ENCODE data around the gene OSBP2.

OSBP2 gene

DNA sequence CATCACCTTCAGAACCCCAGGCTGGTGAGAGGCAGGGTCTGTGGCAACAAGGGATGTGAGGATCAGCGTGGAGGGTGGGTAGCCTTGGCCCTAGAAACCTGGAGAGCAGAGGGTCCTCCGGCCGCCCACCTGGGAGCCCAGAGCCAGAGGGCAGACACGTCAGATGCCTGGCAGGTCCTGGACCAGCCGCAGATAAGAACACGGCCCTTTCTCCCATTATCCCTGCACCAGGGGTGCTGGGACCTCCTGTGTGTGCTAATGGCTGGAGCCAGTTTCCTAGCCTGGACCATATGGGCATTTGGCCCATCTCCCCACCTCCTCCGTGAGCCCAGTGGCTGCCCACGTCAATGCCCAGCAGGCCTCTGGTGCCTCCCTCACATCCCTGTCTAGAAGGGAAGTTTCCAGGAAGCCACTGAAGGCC lies 185.5 kb downstream of the OSBP2 start:
- DNase-seq (ENCODE audit: low read depth in 2 of 2) = no peak

DNA sequence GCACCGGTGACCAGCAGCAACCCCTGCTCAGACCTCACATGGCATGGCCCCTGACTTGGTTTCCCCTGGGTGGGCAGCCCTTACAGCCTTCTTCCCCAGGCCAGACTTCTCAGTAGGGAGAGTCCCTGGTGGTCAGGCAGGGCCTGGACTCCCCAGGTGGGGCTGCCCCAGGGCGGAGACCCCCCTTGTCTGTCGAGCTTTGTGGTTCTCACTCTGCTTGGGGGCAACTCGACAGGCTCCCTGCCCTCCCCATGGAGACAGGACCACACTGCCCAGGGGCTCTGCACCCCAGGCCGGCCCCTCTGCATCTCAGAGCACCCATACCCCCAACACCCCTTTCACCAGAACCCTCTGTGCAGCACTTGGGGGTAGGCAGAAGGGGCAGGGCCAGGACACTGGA lies 186.2 kb downstream of the OSBP2 start:
- no peak for DNase-seq (ENCODE audit: low read depth in 2 of 2)

DNA sequence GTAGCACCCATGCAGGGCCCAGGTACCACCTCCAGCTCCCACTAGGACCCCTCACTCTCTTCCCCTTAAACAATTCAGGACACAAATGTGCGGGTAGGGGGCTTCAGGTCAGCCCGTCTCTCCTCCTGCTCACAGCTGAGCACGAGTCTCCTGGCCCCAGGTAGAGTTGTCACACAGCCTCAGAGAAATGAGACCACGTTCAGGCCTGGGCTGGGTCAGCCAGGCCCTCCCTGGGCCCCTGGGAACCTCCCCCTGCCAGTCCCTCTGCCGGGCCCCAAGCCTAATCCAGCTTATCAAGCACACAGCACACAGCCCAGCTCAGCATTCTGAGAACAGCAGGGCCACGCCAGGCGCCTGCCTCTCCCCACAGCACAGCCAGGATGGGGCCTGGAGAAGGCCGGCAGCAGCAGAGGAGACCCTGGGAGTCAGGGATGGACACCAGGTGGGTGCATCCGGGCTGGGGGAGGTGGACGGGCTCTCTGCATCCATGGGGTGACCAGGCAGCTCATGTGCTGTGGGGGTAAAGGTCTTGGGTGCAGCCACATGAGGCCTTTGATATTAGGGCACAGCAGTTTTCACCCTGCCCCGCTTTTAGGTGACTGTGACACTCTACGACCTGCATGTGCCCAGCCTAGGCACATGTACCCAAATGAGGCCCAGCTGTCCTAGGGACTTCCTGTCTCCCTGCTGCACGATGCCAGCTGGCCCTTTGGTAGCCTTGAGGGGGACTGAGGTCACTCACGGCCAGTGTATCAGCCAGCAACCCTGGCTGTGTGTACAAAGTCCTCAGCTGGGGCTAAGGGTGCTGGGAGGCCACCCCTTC lies 186.9 kb downstream of the OSBP2 start:
- DNase-seq (ENCODE audit: low read depth in 2 of 2) = no peak

DNA sequence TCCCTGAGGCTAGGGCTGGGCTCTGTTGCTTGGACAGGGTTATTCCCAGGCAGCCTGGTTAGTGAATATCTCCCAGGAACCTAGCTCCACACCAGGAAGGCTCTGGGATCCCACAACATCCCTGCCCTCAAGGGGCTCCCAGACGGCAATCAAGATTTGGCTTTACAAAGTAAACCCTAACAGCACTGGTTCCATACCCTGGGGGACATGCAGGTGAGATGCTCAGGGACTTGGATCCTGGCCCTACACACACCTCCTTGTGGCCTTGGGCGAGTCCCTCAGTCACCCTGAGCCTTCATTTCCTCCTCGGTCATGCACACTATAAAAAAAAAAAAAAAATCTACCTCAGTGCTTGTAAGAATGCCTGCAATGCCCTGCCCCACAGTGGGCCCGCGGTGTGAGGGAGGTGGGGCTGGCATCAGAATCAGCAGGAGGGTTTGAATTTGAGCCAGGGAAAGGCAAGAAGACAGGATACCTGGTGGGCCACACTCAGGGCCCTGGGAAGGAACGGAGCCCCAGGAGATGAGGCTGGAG lies 187.6 kb downstream of the OSBP2 start:
- no peak for DNase-seq (ENCODE audit: low read depth in 2 of 2)

DNA sequence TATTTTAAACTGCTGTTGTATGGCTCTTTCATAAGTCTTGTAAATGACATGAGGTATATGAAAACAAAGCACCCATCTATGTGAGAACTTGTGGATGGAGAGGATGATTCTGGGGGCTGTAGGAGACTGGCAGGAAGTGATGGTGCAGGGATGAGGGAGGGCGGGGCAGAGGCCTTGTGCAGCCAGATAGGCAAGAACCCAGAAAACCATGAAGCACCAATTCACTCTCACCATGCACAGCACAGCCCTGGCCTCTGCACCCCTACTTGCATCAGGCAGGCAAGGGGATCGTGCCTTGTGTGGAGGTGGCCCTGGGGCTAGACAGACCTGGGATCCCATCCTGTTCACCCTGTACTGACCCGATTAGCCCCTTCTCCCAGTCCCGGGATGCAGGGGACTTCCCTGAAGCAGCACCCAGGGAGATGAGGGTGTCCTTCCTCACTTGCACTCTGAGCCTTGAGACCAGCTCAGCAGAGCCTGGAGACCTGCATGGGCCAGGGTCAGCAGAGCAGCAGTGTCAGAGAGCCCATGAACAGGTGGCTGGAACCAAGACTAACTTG lies 188.4 kb downstream of the OSBP2 start:
- DNase-seq (ENCODE audit: low read depth in 2 of 2) = no peak

DNA sequence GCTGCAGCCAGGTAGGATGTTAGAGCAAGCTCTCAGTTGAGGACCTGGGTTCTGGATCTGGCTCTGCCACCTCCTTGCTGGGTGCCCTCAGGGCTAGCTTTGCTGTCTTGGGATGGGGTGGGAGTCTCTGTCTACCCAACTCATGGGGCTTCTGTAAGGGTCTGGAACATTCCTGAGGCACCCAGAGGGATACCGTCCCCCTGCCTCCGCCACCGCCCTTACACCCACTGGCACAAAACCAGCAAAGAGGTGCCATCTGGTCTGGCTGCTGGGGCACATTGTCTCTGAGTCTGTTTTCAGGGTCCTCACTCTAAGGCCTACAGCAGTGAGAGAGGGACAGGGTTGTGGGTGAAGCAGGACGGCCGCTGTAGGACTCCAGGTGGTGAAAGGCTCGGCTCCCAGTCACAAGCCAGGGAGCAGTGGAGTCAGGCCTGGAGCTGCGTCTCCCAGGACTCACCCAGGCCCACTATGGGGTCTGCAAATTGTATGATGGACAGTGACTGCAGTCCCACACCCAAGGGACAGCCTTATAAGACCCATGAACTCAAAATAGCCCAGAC lies 189.0 kb downstream of the OSBP2 start:
- no peak for DNase-seq (ENCODE audit: low read depth in 2 of 2)

DNA sequence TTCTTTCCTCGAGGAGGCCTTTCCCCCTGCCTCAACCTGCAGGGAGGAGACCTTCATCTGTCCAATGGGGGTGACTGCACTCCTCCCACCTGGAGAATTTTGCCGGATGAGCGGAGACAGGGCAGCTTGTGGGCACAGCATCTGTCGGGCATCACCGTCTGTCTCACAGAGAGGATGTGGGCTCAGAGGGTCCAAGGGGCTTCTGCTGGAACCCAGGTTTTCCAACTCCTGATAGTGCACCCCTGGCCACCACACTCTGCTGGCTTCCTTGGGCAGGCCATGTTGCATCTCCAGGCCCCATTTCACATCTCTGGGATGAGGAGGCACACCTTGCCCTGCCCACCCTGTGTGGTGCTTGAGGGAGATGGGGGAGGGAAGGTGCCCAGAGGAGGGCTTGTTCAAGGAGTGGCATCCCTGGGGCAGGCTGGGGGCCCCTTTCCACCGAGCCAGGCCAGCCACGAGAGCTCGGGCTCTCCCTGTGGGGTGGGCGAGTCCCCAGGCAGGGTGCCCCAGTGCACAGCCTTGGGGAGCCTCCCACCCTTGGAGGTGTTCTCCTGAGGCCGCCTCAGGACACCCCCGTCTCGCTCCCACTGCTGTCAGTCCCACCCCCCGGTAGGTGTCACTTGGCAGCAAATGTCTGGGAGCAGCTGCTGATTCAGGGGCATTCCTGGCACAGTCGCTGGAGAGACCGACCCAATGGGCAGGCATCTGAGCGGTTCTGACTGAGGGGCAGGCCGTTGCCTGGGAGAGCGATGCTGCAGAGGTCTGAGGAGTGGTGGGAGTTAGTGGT lies 189.7 kb downstream of the OSBP2 start:
- DNase-seq (ENCODE audit: low read depth in 2 of 2) = no peak

DNA sequence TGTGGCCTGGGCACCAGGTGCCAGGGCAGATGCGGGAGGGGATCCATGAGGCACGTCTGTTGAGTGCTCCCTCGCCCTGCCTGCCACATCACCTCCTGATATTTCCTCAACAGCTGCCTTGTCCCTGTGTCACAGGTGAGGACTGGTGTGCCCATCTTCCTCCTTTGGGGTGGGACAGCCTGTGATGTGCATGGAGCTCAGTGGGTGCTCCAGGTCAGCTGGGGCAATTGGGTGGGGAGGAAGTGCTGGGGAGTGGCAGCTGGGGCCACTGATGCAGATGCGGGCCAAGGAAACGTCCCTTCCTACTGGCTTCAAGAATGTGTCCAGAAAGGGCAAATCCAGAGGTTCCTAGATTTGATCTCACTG lies 190.3 kb downstream of the OSBP2 start:
- no peak for DNase-seq (ENCODE audit: low read depth in 2 of 2)

DNA sequence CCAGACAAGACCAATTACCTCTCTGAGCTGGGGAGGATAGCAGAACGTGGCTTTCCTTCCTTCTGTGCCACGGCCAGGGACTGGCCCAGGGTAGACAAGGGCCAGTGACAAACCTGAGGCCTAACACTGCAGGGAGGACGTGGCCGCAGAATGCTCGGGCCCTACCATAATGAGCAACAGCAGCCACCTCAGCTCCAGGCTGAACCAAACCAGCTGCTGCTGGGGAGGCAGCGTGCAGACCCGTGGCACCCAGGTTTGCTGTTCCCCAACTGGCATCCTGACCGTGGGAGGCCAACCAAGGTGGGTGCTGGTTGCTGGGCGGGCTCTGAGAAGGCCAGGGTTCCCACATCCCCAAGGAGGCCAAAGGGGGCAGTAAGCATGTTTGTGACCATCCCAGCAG lies 190.9 kb downstream of the OSBP2 start:
- no peak for DNase-seq (ENCODE audit: low read depth in 2 of 2)

DNA sequence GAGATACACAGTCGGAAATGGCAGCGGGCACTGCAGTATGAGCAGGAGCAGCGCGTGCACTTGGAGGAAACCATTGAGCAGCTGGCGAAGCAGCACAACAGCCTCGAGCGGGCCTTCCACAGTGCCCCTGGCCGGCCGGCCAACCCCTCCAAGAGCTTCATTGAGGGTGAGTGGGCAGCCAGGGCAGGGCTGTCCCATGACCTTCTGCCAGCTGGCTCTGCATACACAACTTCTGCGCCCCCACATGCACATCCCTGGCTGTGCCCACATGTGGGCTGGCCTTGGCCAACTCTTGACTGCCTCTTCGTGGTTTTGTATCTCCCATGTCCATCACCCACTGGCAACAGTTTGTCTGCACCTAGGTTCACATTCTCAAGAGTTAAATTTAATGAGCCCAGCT lies 192.8 kb downstream of the OSBP2 start:
- DNase-seq (ENCODE audit: low read depth in 2 of 2) = no peak

DNA sequence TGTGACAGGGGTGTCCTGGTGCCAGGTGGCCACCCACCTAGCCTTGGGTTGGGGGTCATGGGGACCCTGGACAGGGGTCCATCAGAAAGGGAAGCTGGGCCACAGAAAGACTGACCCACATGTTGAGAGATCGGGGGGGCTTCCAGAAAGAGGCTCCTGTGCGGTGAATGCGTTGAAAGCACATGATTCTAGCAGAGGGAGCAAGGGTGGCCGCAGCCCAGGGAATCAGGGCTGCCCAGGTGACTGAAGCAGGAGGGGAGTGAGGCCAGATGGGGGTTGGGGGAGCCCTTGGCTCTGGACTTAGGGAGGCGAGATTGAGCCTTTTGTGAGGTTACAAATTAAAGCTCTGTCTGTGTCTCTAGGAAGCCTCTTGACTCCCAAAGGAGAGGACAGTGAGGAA lies 193.2 kb downstream of the OSBP2 start:
- DNase-seq (ENCODE audit: low read depth in 2 of 2) = no peak

DNA sequence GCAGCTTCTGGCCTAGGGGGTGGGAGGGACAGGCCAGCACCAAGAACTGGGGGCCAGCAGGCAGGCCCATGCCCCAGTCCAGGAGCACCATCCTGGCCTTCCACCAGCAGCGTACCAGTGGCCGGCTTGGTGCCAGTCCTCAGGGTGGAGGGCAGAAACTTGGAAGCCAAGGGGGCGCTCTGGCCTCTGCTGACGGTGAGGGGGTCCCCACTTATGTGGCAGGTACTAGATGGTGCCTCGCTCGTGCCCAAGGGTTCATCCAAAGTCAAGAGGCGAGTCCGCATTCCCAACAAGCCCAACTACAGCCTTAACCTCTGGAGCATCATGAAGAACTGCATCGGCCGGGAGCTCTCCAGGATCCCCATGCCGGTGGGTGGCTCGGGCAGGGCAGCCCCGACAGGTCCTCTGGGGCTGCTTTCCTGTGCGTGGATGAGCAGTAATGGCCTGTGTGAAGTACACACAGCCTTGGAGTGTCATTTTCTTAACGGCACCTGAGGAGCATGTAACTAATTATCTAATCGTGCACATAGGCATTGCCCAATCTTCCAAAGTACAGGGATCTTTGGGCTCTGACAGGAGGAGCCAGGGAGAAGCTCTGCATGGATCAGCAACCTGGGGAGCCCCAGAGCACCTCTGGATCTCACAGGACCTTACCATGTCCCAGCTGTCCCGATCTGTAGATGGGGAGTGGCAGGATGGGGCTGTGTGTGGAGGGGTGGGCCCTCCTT lies 194.8 kb downstream of the OSBP2 start:
- DNase-seq (ENCODE audit: low read depth in 2 of 2) = no peak

DNA sequence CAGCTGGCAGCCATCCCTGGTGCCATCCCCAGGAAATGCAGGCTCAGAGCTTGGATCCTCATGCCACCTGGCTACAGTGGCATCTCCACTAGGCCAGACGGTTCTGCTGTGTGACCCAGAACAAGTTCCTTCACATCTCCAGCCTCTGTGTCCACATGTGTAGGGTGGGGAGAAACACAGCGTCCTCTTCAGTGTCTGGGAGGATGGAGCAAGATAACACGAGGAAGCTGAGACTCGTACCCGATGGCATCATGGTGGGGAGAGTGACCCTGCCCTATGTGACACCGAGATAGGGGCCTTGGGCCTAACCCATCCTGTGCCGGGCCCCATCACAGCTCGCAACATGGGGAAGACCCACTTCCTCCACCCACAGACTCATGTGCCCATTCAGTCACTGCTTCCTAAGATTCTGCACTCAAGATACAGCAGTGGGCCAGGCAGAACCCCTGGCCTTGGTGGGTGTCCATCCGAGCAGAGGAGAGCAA lies 195.4 kb downstream of the OSBP2 start:
- no peak for DNase-seq (ENCODE audit: low read depth in 2 of 2)

DNA sequence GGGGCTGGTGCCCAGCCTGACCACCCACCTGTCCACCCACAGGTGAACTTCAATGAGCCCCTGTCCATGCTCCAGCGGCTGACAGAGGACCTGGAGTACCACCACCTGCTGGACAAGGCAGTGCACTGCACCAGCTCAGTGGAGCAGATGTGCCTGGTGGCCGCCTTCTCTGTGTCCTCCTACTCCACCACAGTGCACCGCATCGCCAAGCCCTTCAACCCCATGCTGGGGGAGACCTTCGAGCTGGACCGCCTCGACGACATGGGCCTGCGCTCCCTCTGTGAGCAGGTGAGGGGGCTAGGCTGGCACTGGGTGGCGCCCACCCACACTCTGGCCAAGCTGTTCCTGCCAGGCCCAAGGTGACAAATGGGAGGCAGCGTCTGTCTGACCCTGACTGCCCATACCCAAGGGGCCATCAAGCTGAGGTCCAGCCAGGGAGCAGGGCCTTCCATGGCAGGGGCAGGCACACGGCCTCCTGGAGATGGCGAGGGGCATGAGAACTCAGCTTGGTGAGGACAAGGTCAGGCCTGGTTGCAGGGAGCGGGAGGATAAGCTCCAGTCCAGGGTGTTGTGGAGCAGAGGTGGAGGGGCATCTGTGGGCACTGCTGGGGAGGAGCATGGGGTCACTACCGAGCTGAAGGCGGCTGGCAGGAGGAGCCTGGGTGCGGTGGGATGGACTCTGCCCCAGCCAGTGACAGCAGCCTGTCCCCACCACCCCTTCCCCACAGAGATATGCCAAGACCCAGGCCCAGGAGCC lies 196.2 kb downstream of the OSBP2 start:
- DNase-seq (ENCODE audit: low read depth in 2 of 2) = no peak

DNA sequence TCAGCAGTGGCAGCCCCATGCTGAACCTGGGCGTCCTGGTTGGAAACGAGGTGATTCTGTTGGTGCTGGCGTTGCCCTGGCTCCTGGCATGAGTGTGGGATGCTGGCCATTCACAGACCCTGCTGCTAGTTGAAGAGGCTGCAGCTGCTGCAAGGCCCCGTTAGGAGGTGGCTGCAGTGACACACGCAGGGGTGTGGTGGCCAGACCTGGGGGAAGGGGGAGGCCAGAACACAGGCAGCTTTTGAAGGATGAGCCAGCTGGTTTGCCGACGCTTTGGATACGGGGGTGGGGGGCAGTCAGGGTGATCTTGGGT lies 196.7 kb downstream of the OSBP2 start:
- no peak for DNase-seq (ENCODE audit: low read depth in 2 of 2)

DNA sequence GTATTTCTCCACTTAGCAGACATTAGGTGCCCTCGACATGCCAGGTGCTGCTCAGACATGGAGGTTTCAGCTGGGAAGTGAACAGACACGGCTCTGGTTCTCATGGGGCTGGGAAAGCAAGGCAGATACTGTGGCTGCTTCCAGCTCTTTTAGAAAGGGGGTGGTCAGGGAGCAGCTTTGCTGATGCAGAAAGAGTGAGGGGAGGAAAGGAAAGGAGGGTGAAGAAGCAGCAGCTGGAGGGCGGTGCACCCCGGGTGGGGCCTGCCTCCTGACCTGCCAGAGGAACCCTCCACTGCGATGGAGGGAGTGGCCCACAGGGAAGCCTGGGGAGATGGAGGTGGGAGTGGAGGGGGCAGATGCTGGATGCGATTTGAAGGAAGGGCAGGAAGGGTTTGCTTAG lies 197.1 kb downstream of the OSBP2 start:
- no peak for DNase-seq (ENCODE audit: low read depth in 2 of 2)

DNA sequence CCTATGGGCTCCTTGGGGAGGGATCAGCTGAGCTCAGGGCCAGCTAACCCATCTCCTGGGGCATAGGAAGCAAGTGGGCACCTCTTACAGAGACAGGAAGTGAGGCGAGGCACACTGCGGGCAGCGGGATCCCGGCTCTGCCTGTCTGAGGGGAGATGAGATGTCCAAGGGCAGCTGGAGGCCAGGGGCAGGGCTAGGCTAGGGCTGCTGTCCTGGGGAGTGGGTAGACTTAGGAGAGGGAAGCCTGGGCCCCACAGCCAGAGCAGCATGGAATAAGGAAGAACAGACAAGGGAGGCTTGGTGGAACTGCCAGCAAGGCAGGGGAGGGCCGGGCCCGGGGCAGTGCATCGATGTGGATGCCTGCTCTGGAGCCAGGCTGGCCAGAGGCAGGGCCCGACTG lies 197.6 kb downstream of the OSBP2 start:
- no peak for DNase-seq (ENCODE audit: low read depth in 2 of 2)

DNA sequence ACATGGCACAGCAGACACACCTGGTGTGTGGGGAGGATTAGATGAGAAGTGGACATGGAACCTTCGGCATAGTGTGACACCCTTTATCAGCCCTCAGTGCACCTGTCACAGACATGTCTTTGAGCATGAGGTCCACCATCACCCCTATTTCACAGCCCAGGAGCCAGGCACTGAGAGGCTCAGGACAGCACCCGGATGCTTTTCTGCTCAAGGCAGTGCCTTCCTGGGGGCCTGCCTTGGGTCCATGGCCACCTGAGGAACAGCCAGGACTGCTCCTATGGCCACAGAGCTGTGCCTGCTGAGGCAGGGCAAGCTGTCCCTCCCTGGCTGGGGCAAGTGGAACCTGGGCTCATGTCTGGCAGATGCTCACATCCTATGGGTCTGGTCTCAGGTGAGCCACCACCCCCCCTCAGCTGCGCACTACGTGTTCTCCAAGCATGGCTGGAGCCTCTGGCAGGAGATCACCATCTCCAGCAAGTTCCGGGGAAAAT lies 198.1 kb downstream of the OSBP2 start:
- no peak for DNase-seq (ENCODE audit: low read depth in 2 of 2)

DNA sequence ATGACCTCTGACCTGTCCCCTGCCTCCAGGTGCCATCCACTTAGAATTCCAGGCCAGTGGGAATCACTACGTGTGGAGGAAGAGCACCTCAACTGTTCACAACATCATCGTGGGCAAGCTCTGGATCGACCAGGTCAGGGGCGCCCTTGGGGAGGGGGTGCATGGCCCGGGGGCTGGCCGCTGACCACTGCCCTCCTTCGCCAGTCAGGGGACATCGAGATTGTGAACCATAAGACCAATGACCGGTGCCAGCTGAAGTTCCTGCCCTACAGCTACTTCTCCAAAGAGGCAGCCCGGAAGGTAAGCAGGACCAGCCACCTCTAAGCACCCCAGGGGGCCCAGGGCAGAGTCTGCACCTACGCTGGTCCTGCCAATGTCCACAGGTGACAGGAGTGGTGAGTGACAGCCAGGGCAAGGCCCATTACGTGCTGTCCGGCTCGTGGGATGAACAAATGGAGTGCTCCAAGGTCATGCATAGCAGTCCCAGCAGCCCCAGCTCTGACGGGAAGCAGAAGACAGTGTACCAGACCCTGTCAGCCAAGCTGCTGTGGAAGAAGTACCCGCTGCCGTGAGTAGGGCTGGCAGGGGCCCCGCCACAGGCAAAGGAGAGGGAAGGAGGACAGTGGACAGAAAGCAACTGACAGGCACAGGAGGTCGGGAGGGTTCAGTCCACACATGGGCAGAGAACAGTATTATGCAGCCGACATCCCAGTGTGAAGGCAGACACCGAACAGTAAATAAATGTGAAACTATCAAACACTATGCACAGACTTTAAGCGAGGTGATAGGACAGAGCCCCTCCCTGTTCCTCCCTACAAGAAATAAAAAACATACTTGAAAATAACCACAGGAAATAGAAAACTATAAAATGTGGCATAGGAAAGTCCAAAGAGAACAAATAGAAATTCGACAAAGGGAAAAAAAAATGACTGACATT lies 199.0 kb downstream of the OSBP2 start:
- DNase-seq (ENCODE audit: low read depth in 2 of 2) = no peak

DNA sequence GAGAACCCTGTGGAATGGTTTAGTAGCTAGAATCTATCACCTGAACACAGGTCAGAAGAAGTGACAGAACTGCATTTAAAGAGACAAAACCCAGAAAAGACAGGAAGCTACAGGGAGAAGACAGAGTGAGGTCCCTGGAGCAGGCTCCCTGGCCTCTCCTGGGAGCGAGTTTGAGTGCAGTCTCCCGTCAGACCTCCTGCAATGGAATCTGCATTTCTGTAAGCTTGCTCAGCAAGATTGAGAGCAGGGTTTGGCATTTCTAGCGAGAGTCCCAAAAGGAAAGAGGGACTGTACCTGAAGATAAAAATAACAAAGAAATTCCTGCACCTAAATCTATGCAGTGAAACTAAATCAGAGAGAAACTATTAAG lies 199.7 kb downstream of the OSBP2 start:
- no peak for DNase-seq (ENCODE audit: low read depth in 2 of 2)
